SK-N-MC (cell line): ENCODE results near the gene ZNF888.
"Not testable (repeated sequence)": the region's sequence is repeated elsewhere in the genome, so short reads cannot be mapped to it uniquely, and the experiment has no call there.

Source experiments
- EZH2 ChIP-seq: fragments of 200-600 bp; sonication (generic); IDR thresholded peaks from one replicate; pipeline ENCODE4 v1.6.1; 2017; ENCODE audit warnings: antibody characterized with exemption
- FOXP2 ChIP-seq: optimal IDR thresholded peaks from 2 replicates; pipeline ENCODE3; 2011; ENCODE audit warnings: mild to moderate bottlenecking, moderate library complexity; ENCODE audit not compliant: insufficient read depth; ENCODE audit errors: extremely low read length, control extremely low read depth
- POLR2AphosphoS5 ChIP-seq: IDR thresholded peaks from 2 replicates; pipeline ENCODE4 v1.6.1; 2012; ENCODE audit warnings: mild to moderate bottlenecking, low read depth, low read length, borderline replicate concordance

- TF ChIP-seq EZH2, POLR2AphosphoS5, FOXP2: not testable (repeated sequence)
Observed at GRCh38 chr19:52904052-52904780, 19.0 kb downstream of the ZNF888 start.
